GM21528 (cell line): ENCODE data around the gene SLC66A2.

ENCODE experiments used
- ATAC-seq: cut with Tn5 transposase; IDR thresholded peaks from one replicate; pipeline ENCODE4 v1.9.1; 2021; ENCODE audit warnings: mild to moderate bottlenecking, moderate library complexity; ENCODE audit not compliant: unreplicated experiment, low FRiP score

The SLC66A2 gene

DNA sequence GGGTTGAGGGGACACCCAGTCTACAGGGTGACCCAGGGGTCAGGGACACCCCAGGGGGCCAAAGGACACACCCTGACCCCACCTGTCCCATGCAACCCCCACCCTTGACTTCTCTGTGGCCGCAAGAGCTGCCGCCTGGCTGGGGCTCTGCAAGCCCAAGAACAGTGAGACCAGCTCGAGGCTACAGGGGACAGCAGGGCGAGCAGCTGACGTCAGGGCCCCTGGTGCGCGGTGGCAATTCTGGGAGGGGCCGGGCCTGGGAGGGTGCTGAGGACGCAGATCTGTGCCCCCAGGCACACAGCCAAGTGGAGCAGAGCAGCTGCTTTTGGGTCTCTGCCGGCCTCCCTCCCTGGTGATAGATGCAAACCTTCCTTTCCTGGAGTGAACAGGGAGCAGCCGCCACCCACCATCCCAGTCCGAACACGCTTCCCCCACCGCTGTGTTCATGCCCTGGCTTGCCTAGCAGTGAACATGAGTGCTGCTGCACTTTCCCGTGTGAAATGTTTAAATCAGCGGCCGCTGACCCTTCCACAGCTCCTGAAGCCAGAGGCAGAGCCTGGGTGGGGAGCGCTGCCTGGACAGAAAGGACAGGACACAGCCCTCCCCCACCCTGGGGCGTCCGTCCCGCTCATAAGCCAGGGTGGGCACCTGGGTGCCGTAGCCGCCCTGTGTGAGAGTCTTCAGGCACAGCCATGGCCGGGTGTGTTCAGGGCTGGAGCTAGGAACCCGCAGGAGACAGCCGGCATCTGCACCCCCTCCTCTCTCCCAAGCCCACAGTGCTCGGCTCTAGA, 46.9 kb downstream of the SLC66A2 start:
- ATAC-seq, result no peak

DNA sequence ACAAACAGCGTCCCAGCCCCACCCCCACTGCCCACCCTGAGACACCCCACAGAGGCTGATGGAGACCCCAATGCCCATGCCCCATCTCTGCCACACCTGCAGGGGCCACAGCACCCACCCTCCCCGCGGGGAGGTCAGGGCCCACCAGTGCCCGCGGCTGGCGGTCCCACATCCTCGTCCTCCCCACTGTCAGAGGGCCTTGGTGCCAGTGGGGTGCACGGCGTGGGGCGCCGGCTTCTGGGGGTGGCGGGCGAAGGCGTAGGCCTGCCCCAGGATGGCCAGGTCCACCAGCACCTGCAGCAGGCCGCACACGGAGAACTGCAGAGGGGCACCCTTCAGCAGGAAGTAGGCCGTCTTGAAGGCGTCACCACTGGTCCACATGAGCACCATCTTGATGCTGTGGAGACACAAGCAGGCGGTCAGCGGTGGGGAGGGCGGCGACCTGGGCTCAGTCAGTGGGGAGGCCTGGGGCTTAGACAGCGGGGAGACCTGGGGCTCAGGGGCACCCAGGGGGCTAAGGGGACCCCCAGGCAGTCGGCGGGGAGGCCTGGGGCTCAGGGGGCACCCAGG, 47.6 kb downstream of the SLC66A2 start:
- no peak for ATAC-seq

DNA sequence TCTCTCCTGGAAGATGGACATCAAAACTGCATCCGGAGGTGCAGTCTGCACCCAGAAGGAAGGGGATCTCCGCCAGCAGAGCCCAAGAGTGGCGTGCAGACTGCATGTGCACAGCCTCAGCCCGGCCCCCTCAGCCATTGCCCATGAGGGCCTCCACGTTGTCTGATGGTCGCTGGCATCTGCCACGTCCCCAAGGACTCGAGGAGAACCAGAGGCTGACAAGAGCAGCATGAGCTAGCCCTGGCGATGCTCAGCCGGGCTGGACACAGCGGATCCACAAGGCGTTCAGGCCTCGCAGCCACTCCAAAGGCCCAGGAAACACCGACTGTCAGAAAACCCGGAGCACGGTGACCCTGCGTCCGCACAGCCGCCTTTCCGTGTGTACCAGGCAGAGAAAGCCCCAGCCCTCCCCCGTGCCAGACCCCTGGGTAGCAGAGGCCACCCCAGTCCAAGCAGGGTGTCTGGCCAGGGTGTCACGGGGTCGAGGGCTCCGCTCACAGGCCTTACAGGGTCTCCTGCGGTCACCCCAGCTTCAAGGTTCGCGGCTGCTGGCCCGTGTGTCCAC, 48.3 kb downstream of the SLC66A2 start:
- no peak for ATAC-seq

DNA sequence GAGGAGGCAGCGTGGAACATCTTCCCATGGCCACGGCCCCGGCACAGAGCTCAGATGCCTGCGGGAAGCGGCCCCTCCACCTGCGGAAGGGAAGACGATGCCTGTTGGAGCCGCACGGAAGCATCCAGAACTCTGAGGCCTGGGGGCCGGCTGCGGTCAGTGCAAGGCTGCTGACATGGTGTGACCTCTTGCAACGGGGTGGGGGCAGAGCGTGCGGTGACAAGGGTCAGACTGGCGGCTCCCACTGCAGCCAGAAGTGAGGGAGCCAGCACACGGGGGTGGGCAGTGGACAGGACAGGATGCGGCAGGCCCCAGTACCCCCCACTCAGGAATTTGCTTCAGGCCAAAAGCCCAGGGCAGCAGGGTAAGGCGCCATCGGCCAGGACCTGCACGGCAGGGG, 48.8 kb downstream of the SLC66A2 start:
- ATAC-seq, result no peak

DNA sequence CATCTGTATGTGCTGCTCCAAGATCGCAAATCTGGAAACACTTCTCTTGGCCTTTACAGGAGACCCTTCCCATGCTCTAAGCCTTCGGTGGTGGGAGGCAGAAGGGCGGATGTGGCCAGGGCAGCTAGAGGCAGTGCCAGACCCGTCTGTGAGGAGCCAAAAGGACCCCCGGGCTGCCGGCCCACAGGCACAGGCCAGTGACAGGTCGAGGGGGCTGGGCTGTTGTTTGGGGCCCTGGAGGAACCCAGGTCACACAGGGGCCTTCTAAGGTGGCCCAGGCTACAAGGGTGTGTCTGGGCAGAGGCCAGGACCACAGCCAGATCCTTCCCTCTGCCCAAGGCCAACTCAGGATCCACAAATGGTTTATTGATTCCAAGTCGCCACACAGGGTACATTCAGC, 49.4 kb downstream of the SLC66A2 start:
- no peak for ATAC-seq

DNA sequence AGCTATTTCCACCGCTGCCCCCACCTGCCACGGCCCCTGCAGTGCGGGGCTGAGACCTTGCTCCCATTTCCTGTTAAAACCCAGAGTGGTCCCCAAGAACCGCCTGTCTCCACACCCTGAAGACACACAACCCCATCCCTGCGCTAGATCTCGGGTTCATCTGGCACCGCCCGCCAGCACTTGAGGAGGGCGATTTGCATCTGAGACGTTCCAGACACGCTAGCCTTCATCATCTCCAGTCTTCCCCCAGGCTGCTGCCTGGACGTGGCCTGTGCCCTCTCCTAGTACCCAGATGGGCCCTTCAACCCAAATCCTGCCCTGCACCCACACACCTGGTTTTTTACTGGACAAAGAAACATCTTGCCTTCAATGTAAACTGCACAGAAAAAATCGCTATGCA, 49.8 kb downstream of the SLC66A2 start:
- no peak for ATAC-seq

DNA sequence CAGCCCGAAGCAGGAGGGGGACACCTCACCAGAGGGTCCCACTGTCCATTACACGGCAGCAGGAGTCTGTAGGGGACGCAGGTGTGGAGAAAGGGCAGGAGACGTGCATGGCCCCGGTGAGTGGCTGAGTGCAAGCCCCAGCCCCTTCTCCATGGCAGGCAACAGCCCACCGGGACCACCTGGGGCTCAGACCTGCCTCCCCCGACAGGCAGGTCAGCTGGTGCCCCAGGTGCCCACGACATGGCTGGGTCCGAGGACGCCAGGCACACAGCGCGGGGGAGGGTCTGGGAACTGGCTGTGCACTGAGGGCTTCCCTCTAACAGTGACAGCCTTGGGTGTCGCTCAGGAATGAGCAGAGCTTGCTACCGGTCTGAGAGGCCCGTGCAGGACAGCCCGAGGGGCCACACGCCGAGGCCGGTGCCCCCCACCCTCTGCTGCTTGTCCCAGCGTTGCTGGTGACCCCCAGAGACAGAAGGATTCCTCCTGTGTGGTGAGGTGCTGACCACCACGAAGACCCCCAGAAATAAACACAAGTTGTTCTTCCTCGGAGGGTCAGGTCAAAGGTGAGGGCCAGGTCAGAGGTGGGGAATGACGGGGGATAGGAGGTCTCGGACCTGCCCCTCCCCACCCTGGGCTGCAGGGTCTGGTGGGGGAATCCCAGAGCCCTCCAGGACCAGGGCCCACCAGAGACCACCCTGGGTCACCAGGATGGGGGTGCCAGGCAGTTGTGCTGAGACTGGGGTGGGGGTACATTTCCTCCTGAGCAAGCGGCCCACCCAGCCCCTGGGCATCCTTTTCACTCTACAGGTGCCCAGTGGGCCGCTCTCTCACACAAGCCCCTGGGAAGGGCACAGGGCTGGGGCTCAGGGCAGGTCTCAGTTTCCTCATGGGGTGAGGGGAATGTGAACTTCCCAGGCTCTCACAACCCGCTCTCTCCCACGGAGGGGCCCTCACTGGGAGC, 50.6 kb downstream of the SLC66A2 start:
- no peak for ATAC-seq

DNA sequence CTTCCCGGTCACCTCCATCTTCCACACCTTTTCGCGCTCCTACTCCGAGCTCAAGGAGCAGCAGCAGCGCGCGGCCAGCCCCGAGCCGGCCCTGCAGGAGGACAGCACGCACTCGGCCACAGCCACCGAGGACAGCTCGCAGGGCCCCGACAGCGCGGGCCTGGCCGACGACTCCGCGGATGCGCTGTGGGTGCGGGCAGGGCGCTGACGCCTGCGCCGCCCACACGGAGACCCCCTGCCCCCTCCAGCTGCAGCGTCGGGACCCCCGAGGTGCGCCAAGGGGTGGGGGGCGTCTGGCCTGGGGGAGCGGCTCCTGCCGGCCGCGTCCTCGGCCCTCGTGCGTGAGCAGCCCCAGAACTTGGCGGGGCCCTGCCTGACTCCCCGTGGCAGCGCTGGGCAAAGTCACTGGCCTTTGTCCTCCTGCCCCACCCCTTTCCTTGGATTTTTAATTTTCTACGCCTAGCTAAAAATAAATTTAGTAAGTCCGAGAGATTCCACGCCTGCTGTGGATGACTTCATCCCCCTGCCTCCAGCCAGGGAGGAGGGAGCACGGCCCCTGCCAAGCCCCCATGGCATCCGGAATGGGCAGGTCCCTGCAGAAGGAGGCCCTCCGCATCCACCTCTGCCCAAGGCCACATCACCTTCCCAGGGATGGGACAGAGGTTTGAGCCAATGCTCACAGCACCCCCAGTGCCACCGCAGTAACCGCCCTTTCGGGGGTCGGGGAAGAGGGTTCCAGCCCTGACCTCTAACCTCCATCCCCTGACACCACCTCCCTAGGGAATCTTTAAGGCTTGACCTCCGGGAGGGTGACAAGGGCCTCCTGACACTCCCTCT, 51.6 kb downstream of the SLC66A2 start:
- no peak for ATAC-seq

DNA sequence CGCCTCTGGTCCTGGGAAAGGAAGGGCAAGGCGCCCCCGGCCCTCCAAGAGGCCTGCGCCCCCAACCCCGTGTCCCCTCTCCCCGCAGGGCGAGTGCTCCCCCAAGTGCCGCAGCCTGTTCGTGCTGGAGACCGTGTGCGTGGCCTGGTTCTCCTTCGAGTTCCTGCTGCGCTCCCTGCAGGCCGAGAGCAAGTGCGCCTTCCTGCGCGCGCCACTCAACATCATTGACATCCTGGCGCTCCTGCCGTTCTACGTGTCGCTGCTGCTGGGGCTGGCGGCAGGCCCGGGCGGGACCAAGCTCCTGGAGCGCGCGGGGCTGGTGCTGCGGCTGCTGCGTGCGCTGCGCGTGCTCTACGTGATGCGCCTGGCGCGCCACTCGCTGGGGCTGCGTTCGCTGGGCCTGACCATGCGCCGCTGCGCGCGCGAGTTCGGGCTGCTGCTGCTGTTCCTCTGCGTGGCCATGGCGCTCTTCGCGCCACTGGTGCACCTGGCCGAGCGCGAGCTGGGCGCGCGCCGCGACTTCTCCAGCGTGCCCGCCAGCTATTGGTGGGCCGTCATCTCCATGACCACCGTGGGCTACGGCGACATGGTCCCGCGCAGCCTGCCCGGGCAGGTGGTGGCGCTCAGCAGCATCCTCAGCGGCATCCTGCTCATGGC, 52.4 kb downstream of the SLC66A2 start:
- ATAC-seq, result no peak

DNA sequence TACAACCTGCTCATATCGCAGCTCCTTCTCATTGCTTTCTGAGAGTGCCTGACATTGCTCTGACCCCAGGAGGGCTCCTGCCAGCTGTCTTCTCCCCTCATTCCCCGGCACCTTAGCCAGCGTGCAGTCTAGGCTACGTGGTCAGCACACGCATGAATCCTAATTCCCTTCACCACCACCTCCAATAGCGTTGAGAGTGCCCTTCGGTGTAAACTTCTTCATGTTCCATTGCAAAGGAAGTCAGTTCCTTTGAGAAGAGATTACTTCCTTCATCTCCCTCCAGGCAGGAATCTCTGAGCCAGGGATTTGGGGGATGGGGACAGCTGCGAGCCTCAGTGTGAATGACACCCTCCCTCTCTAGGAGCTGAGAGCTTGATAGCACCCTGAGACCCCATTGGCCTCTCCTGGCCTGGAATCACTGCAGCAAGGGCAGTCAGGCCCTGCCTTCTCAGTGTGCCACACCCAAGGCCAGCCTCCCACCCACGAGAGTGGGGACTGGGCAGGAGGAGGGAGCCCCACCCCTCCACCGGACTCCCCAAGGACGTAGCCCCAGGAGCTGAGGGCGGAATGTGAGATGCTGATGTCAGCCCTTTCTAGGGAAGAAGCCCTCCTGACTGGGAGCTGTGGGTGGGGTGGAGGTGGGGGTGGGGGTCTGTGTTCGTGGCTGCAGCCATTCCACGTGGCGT, 53.4 kb downstream of the SLC66A2 start:
- ATAC-seq, result no peak

DNA sequence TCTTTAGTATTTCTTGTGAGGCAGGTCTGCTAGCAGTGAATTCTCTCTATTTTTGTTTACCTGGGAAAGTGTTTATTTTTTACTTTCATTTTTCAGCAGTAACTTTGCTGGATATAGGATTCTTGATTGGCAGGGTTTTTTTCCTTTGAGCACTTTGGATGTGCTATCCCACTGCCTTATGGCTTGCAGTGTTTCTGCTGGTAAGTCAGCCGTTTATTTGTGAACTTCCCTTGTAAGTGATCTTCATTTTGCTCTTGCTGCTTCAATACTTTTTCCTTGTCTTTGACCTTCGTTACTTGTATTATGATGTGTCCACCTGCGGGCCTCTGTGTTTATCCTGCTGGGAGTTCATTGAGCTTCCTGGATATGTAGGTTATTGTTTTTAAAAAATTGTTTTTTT, 54.7 kb downstream of the SLC66A2 start:
- ATAC-seq, result no peak

DNA sequence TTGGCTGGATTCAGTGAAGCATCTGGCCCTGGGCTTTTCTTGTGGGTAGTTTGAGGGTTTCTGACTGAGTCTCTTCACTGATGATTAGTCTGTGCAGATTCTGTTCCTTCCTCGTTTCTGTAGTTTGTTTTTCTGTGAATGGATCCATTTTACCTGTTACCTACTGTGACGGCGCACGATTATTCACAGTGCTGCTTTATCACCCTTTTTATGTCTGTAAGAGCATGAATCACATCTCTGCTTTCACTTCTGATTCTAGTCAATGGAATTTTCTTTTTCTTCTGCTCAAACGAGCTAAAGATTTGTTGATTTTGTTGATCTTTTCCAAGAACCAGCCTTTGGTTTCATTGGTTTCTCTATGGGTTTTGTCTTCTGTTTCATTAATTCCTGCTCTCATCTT, 60.8 kb downstream of the SLC66A2 start:
- no peak for ATAC-seq

DNA sequence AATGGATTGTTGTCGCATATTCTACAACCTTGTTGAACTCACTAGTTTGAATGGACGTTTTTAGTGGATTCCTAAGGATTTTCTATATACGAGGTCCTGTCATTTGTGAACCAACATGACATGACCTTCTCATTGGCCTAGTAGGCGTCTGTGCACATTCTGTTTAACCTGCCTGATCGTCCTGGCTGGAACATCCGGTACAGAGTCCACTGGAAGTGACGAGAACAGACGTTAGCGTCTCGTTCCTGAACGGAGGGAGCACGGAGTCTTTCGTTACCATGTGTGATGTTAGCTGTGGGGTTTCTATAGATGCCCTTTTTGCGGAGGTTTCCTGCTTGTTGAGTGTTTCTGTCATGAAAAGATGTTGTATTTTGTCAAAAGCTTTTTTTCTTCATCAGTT, 61.9 kb downstream of the SLC66A2 start:
- ATAC-seq, result no peak

DNA sequence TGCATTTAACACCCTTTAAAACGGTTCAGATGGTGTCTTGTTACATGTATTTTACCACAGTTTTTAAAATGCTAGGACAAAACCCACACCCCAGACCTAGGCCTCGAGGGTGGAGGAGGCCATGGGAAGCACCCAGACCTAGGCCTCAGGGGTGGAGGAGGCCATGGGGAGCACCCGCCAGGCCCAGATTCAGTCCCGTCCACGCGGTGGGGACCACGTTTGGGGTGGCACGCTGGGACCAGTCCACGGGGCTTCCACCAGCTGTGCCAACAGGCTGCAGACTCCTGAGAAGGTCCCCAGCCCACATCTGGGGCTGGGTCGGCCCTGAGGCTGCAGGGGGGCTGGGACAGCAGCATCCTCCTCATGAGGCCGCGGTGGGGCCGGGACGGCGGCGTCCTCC, 63.4 kb downstream of the SLC66A2 start:
- ATAC-seq, result no peak

DNA sequence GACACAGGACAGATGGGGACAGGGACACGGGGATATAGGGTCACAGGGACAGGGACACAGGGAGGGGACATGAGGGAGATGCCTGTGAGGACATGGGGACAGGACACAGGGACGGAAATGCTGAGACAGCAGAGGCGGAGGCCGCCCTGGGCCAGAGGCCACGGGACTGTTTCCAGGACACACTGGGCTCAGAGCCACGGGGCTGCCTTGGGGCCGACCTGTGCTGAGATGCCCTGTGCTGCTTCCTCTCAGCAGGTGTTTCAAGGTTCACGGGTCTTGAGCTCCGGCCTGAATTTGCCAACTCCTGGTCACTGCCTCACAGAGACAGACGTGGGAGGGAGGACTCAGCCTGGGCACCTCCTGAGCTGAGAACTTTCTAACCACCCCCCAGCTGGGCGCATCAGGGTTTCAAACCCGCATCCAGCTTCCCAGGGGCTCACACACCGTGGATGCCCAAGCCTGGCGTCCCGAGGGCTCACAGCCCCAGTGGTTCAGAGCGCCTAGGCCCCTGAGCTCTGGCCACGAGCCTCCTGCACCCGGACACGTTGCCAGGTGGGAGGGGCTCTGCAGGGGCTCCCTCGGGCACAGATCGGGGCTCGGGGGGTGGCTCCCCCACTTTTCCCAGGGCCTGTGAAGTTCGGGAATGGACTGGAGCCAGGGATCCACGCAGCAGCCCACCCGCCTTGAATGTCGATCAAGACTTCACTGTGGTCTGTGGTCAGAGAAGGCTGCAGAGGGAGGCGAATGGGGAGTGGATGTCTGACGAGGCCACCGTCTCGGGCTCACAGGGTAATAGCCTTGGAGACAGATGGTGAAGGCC, 64.1 kb downstream of the SLC66A2 start:
- no peak for ATAC-seq

DNA sequence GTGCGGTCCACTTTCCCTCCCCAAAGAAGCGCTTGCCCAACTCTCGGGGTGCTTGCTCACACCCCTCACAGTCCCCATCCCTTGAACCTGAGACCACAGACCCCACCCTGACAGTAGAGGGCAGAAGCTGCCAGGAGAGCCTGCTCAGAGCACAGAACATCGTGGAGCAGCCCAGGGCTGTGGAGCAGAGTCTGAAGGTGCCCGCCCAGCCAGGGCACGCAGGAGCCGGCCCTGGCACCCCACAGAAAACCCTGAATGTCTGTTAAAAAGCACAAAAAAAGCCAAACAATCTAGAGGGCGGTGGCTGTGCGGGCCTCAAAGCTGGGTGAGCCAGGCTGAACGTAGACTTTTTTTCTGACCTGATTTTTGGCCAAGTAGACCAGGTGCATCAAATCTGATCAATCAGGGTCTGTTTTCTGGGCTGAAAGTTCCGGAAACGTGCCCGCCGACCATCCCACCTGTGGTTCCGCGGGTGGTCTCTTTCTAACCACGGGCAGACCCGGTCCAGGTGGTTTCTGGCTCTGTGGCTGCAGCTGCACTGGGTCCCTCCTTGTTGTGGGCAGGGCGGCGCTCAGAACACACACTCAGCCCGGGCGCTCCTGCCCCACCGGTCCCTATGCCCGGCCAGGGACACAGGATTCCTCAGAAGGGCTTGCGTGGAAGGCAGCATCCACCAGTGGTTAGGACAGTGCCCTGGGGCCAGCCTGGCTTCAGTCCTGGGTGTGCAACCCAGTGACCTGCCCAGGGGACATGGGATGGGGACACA, 66.3 kb downstream of the SLC66A2 start:
- no peak for ATAC-seq

DNA sequence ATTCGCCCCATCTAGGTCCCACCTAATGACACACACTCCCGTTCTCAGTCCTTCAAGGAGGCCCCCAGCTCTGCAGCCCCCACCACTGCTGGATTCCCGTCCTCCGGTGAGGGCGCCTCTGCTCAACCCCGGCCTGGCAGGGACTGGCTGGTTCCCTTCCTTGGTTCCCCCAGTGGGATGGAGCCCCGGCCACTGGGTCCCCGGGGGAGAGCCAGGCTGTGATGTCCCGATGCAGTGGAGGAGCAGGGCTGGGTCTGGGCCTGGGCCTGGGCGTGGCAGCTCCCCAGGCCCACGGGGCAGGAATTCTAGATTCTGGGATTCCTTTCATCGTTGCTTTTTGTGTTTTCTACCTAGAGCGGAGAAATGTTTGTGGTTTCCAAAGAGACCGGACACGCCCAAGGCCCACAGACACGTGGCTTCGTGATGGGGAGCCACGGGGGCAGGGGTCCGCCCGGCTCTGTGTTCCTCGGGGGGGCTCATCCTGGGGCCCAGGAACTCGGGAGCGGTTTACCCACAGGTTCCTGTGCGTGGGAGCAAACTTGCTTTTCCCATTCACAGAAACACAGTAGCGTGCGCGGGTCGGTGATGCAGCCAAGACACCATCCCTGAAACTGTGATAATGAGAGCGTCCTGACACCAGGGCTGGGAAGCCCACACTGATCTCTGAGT, 67.0 kb downstream of the SLC66A2 start:
- ATAC-seq, result no peak
